H1 (cell line): ENCODE data around the gene ISOC2. TPM values are rescaled to one million over a fixed set of nuclear protein-coding genes. Genes with fewer than 3 reads are reported as not detected.

Source experiments
- CTCF ChIA-PET: fragments of 300-600 bp; sonication (Branson Sonifier 250); formaldehyde crosslinking; loops from one replicate; lab custom pipeline; 2021; ENCODE audit not compliant: partially characterized antibody; lab: Charles Lee
- POLR2A ChIA-PET: fragments of 300-600 bp; sonication (Branson Sonifier 250); formaldehyde crosslinking; loops from one replicate; lab custom pipeline; 2021; ENCODE audit warnings: inconsistent platforms; ENCODE audit not compliant: partially characterized antibody; lab: Charles Lee
- DNase-seq, 2 experiments: peaks; one replicate each; pipeline versions ENCODE4 v3.0.0 to v3.0.0-alpha.2; 2010 to 2022; ENCODE audit warnings: low spot score in 2 of 2, low read depth in 1 of 2, mixed read lengths in 1 of 2
- FAIRE-seq: peaks from 2 replicates; lab custom pipeline; 2011; peaks lifted over from hg19 to GRCh38; lab: Jason Lieb, UNC
- H2AFZ ChIP-seq: 2 replicates; pipeline ENCODE4 v1.8.1; 2012; ENCODE audit warnings: low read length, inconsistent platforms
- H2AK5ac ChIP-seq: 2 replicates; pipeline ENCODE4 v1.6.1; 2013; ENCODE audit warnings: low read depth, low read length
- H2BK120ac ChIP-seq: replicated peaks from 2 replicates; pipeline ENCODE3; 2013; ENCODE audit warnings: low read depth, low read length, inconsistent platforms
- H2BK12ac ChIP-seq: 2 replicates; pipeline ENCODE4 v1.6.1; 2013; ENCODE audit warnings: low read depth, low read length
- H2BK15ac ChIP-seq: 2 replicates; pipeline ENCODE4 v1.6.1; 2013; ENCODE audit warnings: low read length
- H2BK20ac ChIP-seq: 2 replicates; pipeline ENCODE4 v1.6.1; 2013; ENCODE audit warnings: low read length
- H2BK5ac ChIP-seq: 2 replicates; pipeline ENCODE4 v1.6.1; 2013; ENCODE audit warnings: low read depth, low read length
- H3K14ac ChIP-seq: 2 replicates; pipeline ENCODE4 v1.6.1; 2013; ENCODE audit warnings: inconsistent platforms; ENCODE audit not compliant: insufficient read length
- H3K18ac ChIP-seq: 2 replicates; pipeline ENCODE4 v1.6.1; 2013; ENCODE audit warnings: low read length; ENCODE audit errors: extremely low read depth
- H3K23ac ChIP-seq: 2 replicates; pipeline ENCODE4 v1.6.1; 2013; ENCODE audit warnings: inconsistent platforms; ENCODE audit not compliant: insufficient read length
- H3K23me2 ChIP-seq: 2 replicates; pipeline ENCODE4 v1.6.1; 2013; ENCODE audit warnings: low read depth, low read length
- H3K27ac ChIP-seq: 2 replicates; pipeline ENCODE4 v1.6.1; 2011; ENCODE audit warnings: low read depth, low read length, inconsistent platforms
- H3K27me3 ChIP-seq, 4 experiments: replicated peaks in 1 of 4; 1 replicate in 1 of 4; 2 replicates in 3 of 4; pipeline versions ENCODE4 v1.6.1 to v1.8.1; 2011 to 2013; ENCODE audit warnings: low read length in 3 of 4, mild to moderate bottlenecking in 3 of 4, inconsistent platforms in 2 of 4, mixed read lengths in 2 of 4, moderate library complexity in 1 of 4; ENCODE audit not compliant: control insufficient read depth in 3 of 4, insufficient read depth in 3 of 4; ENCODE audit errors: extremely low read depth in 1 of 4
- H3K36me3 ChIP-seq, 4 experiments: 2 replicates each; pipeline versions ENCODE4 v1.6.1 to v1.8.1; 2011 to 2013; ENCODE audit warnings: mild to moderate bottlenecking in 4 of 4, low read length in 3 of 4, moderate library complexity in 2 of 4, control low read depth in 1 of 4, inconsistent platforms in 1 of 4; ENCODE audit not compliant: insufficient read depth in 4 of 4, control insufficient read depth in 2 of 4
- H3K4ac ChIP-seq: replicated peaks from 2 replicates; pipeline ENCODE3; 2013; ENCODE audit warnings: low read length, low read depth, mixed read lengths, inconsistent platforms; ENCODE audit not compliant: insufficient read length
- H3K4me1 ChIP-seq, 4 experiments: replicated peaks in 1 of 4; 1 replicate in 1 of 4; 2 replicates in 3 of 4; pipeline versions ENCODE4 v1.6.1 to v1.8.1; 2011 to 2013; ENCODE audit warnings: low read length in 3 of 4, inconsistent platforms in 2 of 4, mixed read lengths in 1 of 4; ENCODE audit not compliant: insufficient read depth in 4 of 4, control insufficient read depth in 3 of 4
- H3K4me2 ChIP-seq, 2 experiments: 2 replicates each; pipeline versions ENCODE4 v1.6.1 to v1.8.1; 2011 to 2013; ENCODE audit warnings: low read depth in 2 of 2, low read length in 2 of 2, control low read depth in 1 of 2, inconsistent platforms in 1 of 2, mild to moderate bottlenecking in 1 of 2; ENCODE audit not compliant: insufficient read depth in 1 of 2
- H3K4me3 ChIP-seq, 4 experiments: fragments of 200-600, 300-600 bp in 1 of 4; sonication (generic), shearing (Covaris generic), sonication (Bioruptor Twin) in 1 of 4; 2 replicates each; pipeline versions ENCODE4 v1.5.1 to v1.8.1; 2011 to 2016; ENCODE audit warnings: low read length in 4 of 4, low read depth in 3 of 4, control low read depth in 2 of 4, inconsistent platforms in 2 of 4, mild to moderate bottlenecking in 2 of 4, mixed read lengths in 1 of 4, moderate library complexity in 1 of 4; ENCODE audit not compliant: insufficient read depth in 2 of 4; ENCODE audit errors: extremely low read depth in 1 of 4
- H3K56ac ChIP-seq: replicated peaks from 2 replicates; pipeline ENCODE3; 2013; ENCODE audit warnings: low read depth, mild to moderate bottlenecking, mixed read lengths, low read length, inconsistent platforms; ENCODE audit not compliant: insufficient read length
- H3K79me1 ChIP-seq: 2 replicates; pipeline ENCODE4 v1.6.1; 2013; ENCODE audit warnings: low read depth, low read length, control low read depth
- H3K79me2 ChIP-seq, 2 experiments: 2 replicates each; pipeline versions ENCODE4 v1.6.1 to v1.8.1; 2012 to 2013; ENCODE audit warnings: low read length in 2 of 2, mild to moderate bottlenecking in 2 of 2, inconsistent platforms in 1 of 2; ENCODE audit not compliant: insufficient read depth in 2 of 2, control insufficient read depth in 1 of 2
- H3K9ac ChIP-seq, 4 experiments: replicated peaks in 1 of 4; 1 replicate in 1 of 4; 2 replicates in 3 of 4; pipeline versions ENCODE4 v1.6.1 to v1.8.1; 2011 to 2013; ENCODE audit warnings: low read depth in 3 of 4, low read length in 3 of 4, control low read depth in 2 of 4, mild to moderate bottlenecking in 2 of 4, moderate library complexity in 2 of 4, inconsistent platforms in 1 of 4; ENCODE audit errors: extremely low read depth in 1 of 4
- H3K9me3 ChIP-seq, 2 experiments: 2 replicates each; pipeline versions ENCODE4 v1.6.1 to v1.8.1; 2012 to 2013; ENCODE audit warnings: mild to moderate bottlenecking in 2 of 2, moderate library complexity in 2 of 2, control low read depth in 1 of 2, inconsistent platforms in 1 of 2, low read depth in 1 of 2, low read length in 1 of 2, mixed read lengths in 1 of 2; ENCODE audit not compliant: insufficient read depth in 2 of 2
- H4K20me1 ChIP-seq, 2 experiments: replicated peaks in 1 of 2; 2 replicates each; pipeline versions ENCODE3 to v1.8.1; 2011 to 2013; ENCODE audit warnings: inconsistent platforms in 2 of 2, low read length in 2 of 2, mild to moderate bottlenecking in 1 of 2; ENCODE audit not compliant: insufficient read depth in 2 of 2, control insufficient read depth in 1 of 2
- H4K5ac ChIP-seq: 2 replicates; pipeline ENCODE4 v1.6.1; 2013; ENCODE audit warnings: low read length, low read depth, mixed read lengths, inconsistent platforms; ENCODE audit not compliant: insufficient read length
- H4K8ac ChIP-seq: 2 replicates; pipeline ENCODE4 v1.8.0; 2013; ENCODE audit warnings: mild to moderate bottlenecking, moderate library complexity, low read length, inconsistent platforms; ENCODE audit not compliant: insufficient read depth; ENCODE audit errors: extremely low read depth
- H4K91ac ChIP-seq: replicated peaks from 2 replicates; pipeline ENCODE3; 2013; ENCODE audit warnings: low read length, mixed read lengths, inconsistent platforms; ENCODE audit not compliant: insufficient read length
- TAF7 ChIP-seq: optimal IDR thresholded peaks from 2 replicates; pipeline ENCODE3; 2011; ENCODE audit warnings: low read depth, mild to moderate bottlenecking, inconsistent platforms, low read length, moderate library complexity, borderline replicate concordance
- WGBS, 2 experiments: shearing (Covaris generic) in 1 of 2; methylation state at CpG; one replicate each; pipeline versions ENCODE4 v1.1.6 to v1.1.7; 2013 to 2015; ENCODE audit warnings: low lambda C conversion rate in 2 of 2, mixed read lengths in 2 of 2, inconsistent platforms in 1 of 2, low coverage in 1 of 2, missing lambda C conversion rate in 1 of 2; ENCODE audit not compliant: insufficient replicate concordance in 2 of 2, insufficient coverage in 1 of 2, insufficient read length in 1 of 2; ENCODE audit errors: extremely low coverage in 1 of 2, missing lambda C conversion rate in 1 of 2; 5-methylcytosine and 5-hydroxymethylcytosine counted together
- polyA plus RNA-seq, 7 experiments: library from polyadenylated mRNA; depleted of rRNA in 3 of 7; stranded (reverse) in 5 of 7; unstranded in 2 of 7; fragments of >200 nt in 5 of 7; fragments of 200-250 nt in 2 of 7; gene quantifications; 1 replicate in 5 of 7; 2 replicates in 1 of 7; 4 replicates in 1 of 7; pipeline versions ENCODE4 v1.2.1 to v1.2.3, GENCODE V29; 2011 to 2013; ENCODE audit warnings: missing spikeins in 2 of 7, mixed read lengths in 2 of 7
- total RNA-seq: library from RNA; stranded (reverse); fragmentation: NEBNext Ultra II Directional; extraction: Animal tissue kit (Norgen Biotek cat#: 25700); gene quantifications from 2 replicates; pipeline ENCODE4 v1.2.1, GENCODE V29; 2021

ISOC2 gene
- total and polyA plus RNA-seq, 2 of the 8 experiments (the other 6 are each of a cell fraction or from before 2014, with no cell fraction given) = 96.9 to 152 TPM

GRCh38 chr19:55472463-55472862 is 11.0 kb upstream of the ISOC2 start:
- Histone ChIP-seq H3K4me3 (no peak overlapping the region), H3K27ac (no peak overlapping the region), H3K23me2 (peaks cover 3% of the 10 kb centered on the region), H3K27me3 (no peaks in the 10 kb centered on the region; a peak in 2 of 7 replicates), H2BK5ac (0 out of 2 replicates have a peak overlapping the region, but pooled peaks have one; percentile 35), H2BK12ac (no peak overlapping the region), H3K4ac (no peak overlapping the region), H2AFZ (no peak overlapping the region), H3K23ac (no peak overlapping the region), H2BK15ac (peak overlapping the region; percentile 81; the same call in 1 of the 2 replicates), H3K56ac (no peak overlapping the region), H3K9me3 (no peaks in the 10 kb centered on the region), H3K79me2 (no peaks in the 10 kb centered on the region), H3K18ac (no peak overlapping the region), H3K36me3 (no peaks in the 10 kb centered on the region), H3K4me2 (no peak overlapping the region), H3K79me1 (peaks cover 2% of the 10 kb centered on the region; the same call in 1 of the 2 replicates), H4K91ac (no peak overlapping the region), H2BK120ac (no peak overlapping the region), H3K9ac (no peak overlapping the region), H3K4me1 (peaks cover 0 to 13% (median 6%) of the 10 kb centered on the region in 4 experiments; a peak in 5 of 7 replicates), H2BK20ac (no peak overlapping the region; the same call in 1 of the 2 replicates), H4K8ac (no peak overlapping the region; the same call in 1 of the 2 replicates), H4K5ac (no peak overlapping the region), H4K20me1 (no peaks in the 10 kb centered on the region), H3K14ac (no peak overlapping the region), H2AK5ac (no peak overlapping the region)
- FAIRE-seq = no peak
- ChIA-PET CTCF (interaction anchor here (1.4 to 2.1 kb wide), 3 partner anchors 11 to 44 kb away, joined by 3 to 5 read pairs (median 5); partner anchors contain the start of gene NAT14), POLR2A (interaction anchor here (2.1 to 7.6 kb wide), 2 partner anchors 18 to 127 kb away, joined by 5 to 57 read pairs; partner anchors contain the start of genes FIZ1, SSC5D and ZNF524)
- WGBS, 2 experiments = 97% methylated on average over 8 of the region's 8 CpGs; no CpG with 5 or more reads in 1 of the 2 experiments
- no peak for DNase-seq
- no peak for TF ChIP-seq TAF7
